GM19043 (cell line): ENCODE measurements around the gene MPZL2.
A peak's percentile ranks its signal among the peaks of the same experiment; 100 is the strongest.

ENCODE experiments used
- ATAC-seq: cut with Tn5 transposase; IDR thresholded peaks from one replicate; pipeline ENCODE4 v1.9.1; 2021; ENCODE audit warnings: low read depth; ENCODE audit not compliant: unreplicated experiment

The MPZL2 gene

DNA sequence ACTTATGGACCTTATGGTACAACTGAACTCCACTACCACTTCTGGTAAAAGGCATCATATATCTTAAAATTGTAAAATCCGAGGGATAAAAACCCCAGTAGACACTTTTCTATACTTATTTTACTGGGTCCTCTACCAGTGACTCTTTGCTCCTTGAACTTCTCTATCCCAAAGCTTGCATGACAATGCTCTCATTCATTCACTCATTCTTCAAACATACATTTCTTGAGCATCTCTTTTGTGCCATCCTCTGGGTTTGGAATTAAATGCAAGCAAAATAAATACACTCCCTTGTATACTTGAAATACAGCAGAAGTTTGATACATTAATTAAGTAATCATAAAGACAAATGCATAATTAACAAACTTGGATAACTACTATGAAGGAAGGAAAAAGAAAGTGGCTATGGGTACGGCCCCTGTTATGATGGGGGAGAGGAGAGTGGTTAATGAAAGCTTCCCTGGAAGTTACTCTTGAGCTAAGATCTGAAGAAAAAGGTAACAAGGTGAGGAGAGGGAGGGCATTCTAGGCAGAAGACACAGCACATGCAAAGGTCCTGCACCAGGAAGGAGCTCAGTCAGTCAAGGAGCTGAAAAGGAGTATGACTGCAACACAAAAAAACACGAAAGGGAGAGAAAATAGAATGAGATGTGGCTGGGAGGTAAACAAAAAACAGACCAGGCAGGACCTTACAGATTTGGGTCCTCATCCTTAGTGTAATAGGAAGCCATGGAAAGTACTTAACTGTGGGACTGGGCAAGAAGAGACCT is 19.9 kb downstream of the MPZL2 start:
- no peak for ATAC-seq

- no peak for ATAC-seq
Observed at GRCh38 chr11:118243161-118243560, 20.9 kb downstream of the MPZL2 start.

- no peak for ATAC-seq
Observed at GRCh38 chr11:118241764-118242098, 22.4 kb downstream of the MPZL2 start.

DNA sequence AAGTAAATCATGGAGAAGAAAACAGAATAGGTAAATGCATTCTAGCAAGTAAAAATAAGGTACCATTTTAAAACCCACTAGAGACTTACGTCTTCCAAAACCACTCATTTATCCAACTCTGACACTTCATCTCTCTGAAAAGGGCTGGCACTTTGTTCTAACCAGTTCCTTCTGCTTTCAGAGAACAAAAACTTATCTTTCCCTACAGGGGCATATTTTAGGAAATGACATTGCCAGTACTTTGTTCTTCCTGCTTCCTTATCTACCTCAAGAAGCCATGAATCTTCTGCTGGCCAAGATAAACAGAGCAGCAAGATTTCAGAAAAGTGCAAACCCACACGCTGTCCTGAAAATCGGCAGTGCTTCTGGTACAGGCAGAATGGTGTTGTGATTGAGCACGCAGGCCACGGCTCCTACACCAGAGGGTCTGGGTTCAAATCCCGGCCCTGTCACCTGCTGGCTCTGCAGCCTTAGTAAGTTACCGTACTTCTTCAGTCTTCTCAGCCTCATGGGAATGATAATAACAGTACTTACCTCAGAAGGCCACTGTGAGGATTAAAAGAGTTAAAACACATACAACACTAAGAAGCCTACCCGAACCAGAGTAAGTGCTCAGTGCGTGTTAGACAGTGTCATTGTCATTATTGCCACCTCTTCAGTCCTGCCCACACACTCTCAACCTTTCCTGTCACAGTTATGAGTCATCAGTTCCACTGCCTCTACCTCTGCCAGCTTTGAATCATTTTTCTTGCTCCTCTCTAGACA is 22.9 kb downstream of the MPZL2 start:
- peak; percentile 76 for ATAC-seq

DNA sequence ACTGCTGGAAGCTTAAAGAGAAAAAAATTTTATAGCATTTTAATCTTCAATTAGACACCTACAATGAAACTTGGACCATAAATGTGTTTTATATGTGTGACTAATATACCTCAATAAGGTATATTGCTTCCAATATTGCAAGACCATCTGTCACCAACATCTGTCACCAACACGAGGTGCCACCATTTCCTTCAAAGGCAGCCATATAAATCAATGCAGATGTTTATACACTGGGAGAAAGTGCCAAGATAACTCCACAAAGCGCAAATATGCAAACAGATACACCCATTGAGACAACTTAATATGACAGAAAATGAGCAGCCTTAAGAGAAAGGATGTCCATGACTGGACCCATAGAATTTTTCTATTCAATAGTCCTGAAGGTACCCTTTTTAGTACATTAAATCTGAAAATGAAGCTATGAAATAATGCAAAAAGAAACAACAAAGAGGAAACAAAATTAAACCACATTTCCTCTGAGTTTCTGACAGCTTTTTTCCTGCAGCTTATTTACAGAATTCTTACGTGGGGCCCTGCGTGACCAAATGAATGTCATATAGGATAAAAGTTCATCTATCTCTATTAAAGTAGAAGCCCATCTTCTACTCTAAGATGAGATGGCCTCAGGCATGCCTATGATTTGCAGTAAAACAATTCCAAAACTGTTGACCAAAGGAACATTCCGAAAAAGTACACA is 24.4 kb downstream of the MPZL2 start:
- ATAC-seq, result no peak

DNA sequence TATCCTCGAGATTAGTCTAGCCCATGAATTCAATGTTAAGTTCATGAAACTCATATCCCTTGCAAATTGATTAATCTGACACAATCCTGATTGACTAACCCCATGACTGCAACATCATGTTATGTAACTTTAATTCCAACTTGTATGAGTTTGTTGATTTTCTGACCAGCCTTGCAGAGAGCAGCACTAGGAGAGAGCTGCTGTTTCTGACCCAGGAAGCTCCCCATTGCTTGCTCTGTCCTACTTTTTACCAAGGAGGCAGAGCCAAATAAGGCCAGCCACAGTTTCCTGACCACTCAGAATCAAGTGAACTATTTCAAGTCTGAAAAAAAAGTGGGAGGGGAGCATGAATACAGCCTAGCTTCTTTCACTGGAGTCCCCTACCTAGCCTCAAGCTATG is 25.2 kb downstream of the MPZL2 start:
- no peak for ATAC-seq

DNA sequence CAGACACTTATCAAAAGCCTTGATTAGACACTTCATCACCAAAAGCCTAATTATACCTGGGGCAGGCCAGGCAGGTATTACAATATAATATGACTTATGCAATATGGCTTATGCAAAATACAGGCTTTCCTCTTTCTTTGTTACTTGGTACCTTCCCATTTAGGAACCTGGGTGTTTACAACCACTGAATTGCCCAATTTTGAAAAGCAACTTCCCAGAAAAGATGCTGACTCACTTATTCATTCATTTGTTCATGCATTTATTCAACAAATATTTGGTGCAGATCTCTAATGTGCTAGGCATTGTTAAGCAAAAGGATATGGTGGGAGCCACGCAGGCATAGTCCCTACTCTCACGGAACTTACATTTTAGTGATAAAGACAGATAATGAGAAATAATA is 25.7 kb downstream of the MPZL2 start:
- ATAC-seq, result no peak

DNA sequence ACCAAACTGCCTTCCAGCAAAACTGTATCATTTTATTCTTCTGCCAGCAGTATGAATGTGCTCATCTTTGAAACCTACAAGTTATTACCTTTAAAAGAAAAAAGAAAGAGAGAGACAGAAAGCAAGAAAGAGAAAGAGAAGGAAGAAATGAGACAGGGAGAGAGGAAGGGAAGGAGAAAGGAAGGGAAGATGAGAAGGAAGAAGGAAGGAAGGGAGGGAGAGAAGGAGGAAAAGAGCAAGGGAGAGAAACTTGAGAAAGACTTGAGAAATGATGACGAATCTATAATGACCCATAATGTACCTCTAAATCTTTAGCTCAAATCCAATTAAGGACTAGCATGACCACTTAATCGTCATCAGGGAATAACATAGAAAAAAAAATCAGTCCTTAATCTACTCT is 27.9 kb downstream of the MPZL2 start:
- no peak for ATAC-seq

DNA sequence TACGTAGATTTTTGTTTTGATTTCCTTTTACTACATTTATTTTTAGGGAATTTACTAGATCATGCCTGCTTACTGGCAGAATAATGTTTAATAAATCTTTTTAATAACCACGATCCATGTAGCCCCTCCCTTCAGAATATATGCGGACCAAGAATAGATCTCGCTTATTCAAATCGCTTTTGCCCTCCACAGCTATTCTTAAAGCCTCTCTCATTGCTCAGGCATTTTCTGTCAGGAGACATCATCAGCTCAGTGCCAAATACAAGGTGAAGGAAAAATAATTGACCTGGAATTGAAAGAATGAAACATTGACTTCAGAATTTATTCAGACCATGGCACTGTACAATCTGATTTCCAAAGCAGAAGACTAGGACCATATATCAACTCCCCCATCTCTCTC is 29.3 kb downstream of the MPZL2 start:
- ATAC-seq, result no peak

DNA sequence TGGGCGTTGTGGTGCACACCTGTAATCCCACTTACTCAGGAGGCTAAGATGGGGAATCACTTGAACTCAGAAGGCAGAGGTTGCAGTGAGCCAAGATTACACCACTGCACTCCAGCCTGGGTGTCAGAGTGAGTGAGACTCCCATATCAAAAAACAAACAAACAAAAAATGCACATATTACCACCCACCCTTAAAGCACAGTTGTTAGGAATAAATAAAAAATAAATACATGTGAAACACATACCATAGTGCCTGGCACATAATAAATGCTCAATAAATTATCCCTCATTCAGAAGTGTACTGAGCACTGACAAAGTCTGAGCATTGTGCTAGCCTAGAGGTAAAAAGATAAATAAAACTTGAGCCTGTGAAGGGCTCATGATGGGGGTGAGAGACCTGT is 30.2 kb downstream of the MPZL2 start:
- ATAC-seq, result no peak

GRCh38 chr11:118233377-118233776 is 30.7 kb downstream of the MPZL2 start:
- ATAC-seq, result no peak

DNA sequence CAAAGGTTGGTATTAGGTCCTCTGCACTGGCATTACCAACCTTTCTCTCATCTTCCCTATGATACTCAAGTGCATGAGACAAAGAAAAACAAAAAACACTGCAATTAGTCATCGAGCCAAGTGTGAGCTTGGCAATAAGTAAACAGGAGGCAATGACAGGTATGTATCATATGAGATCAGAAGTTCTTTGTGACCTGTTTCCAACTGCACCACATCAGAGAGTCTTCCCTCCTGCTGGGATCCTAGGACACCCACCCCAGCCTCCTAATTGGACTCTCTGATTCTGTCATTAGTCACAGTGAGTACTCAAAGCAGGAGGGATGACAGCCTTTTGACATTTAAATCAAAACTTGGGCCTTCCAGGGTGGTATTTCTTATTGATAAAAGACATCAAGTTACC is 31.4 kb downstream of the MPZL2 start:
- no peak for ATAC-seq

GRCh38 chr11:118231461-118231860 is 32.6 kb downstream of the MPZL2 start:
- no peak for ATAC-seq

- ATAC-seq, result no peak
Observed at GRCh38 chr11:118230088-118230487, 34.0 kb downstream of the MPZL2 start.

DNA sequence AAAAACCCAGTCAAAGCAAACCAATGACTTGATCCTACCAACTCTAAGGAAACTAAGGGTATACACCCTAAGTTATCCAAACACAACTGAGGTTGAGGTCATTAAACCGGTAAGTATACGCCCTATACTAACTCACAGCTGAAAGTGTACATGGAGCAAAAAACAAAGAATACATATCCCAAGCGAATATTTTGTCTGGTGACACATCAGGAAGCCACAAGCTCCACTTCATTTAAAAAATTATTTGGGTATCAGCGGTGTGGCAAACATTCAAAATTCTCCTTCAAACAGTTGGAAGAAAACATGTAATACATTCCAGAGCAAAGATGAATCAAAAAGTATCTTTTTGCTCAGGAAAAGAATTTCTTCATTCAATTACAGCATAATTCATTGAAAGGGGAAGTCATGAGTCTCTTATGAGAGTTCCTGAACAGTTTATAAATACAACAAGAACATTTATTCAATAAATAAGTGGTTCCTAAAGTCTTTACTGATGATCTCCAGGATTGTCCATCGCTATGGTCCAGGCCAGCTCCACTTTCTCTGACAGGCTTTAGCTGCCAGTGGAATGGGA is 34.7 kb downstream of the MPZL2 start:
- no peak for ATAC-seq

DNA sequence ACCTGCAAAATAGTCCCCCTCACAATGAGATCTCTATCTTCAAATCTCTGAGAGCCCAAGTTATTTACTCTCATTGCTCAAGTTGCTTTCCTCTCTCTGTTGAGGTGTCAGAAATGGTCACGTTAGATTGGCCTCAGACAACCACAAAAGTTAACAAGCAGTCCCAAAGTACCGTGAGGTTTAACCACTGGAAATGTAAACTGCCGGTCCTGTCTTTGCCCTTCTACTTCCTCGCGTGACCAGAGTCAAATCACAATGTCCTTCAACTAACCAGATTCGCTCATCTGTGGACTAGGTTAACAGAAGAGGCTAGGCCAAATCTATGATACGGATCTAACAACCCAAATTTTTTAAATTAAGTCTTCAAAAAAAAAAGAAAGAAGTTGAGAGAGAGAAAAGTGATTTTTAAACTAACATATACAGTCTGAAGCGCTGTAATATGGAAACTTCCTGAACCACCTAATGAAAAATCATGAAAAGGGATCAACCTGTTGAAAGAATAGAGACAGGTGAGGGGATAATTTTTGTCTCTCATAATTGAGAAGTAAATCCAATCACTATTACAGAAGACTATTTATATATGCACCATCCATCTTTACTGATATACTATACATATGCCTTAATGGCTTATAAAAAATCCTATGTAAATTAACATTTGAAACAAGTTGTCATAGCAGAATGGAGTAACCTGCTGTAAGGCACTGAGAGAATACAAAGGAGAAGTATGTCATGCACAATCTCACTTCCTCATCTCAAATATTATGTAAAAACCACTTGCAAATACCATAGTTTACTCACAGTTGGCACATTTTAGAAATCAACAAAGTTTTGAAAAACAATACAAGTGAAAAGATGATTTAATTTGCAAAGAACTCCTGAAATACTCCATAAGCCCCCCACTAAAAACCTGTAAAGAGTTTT is 36.0 kb downstream of the MPZL2 start:
- peak; percentile 62 for ATAC-seq

DNA sequence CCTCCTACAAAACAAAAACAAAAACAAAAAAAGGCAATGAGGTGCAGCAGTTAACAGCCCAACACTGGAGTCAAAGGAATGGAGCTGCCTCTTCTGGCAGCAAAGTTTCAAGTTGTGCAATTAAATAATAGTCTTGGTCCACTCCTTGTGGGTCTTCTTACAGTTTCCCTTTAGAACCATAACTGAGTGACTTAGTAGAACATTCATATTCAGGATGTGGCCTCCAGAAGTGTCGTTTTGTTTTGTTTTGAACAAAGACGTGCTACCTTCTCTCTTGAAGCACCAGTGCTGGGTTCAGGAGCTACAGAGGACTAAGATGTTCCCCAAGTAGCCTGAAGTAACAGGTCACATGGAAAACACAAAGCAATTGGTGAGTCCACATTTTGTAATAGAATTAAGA is 37.3 kb downstream of the MPZL2 start:
- ATAC-seq, result no peak

- no peak for ATAC-seq
Observed at GRCh38 chr11:118226296-118226695, 37.8 kb downstream of the MPZL2 start.

DNA sequence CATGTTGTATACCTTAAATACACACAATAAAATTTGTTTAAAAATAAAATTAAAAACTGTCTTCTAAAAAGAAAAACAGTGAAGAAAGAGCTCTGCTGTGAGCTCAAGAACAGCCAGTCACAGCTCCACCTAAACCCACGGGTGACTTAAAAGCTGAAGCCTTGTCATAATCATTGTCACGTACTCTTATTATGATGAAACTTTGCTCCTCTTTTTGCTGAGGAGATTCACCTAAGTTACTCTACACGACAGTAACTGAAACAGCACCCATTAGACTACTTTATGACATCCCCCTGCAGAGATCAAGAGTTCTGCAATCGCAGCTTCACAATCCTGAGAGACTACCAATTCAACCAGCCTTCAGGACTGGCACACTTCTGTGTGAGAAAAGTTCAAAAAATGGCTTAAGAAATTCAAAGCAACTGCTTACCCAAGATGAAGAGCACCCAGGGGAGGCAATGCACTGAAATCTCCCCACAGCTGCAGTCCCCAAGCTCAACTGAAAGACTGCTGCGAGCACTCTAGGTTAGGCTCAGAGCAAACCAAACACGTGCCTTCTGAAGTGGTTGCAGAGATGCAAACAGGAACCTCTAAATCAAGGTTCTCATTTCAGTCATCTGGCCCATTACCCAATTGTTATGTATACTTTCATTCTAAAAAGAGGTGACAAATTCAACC is 39.4 kb downstream of the MPZL2 start, which contains the start of gene JAML:
JAML (minus strand) TSS at position 501 of the 678 bp plus-strand sequence. CDS start 10,145 bp downstream, outside the sequence.
- peak; percentile 44 for ATAC-seq

DNA sequence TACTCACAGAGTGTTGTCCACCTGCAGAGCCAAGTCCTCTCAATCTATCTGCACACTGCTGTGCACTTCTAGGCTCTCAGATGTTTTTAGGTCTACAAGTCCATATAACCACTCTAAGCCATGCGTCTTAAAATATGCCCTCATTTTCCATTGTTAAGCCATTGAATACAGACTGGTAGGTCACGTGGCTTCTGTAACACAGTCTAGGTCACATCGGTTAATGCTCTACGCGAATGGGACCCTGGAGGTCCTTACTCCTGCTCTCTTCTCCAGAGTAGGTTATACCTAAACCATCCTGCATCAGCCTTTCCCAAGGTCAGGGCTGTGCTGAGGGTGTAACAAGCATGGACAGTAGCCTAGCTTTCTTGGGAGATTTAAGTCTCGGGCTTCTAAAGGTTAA is 40.1 kb downstream of the MPZL2 start:
- ATAC-seq, result no peak
